Caco-2 (cell line): ENCODE data around the gene TSPAN31. TPM values are rescaled to one million over a fixed set of nuclear protein-coding genes. Genes with fewer than 3 reads are reported as not detected.

Source experiments
- BruUV-seq: library from RNA; stranded (reverse); fragments of 400-500 nt; replicated peaks from 2 replicates; lab custom pipeline; 2021; lab: Mats Ljungman, UMichigan
- CTCF ChIA-PET: fragments of 300-600 bp; sonication (Branson Sonifier 250); formaldehyde crosslinking; loops from one replicate; lab custom pipeline; 2022; ENCODE audit warnings: antibody characterized with exemption; lab: Charles Lee
- POLR2A ChIA-PET: fragments of 300-600 bp; sonication (Branson Sonifier 250); formaldehyde crosslinking; loops from one replicate; lab custom pipeline; 2022; ENCODE audit warnings: antibody characterized with exemption; lab: Charles Lee
- DNase-seq, 2 experiments: peaks; one replicate each; pipeline versions ENCODE4 v3.0.0 to v3.0.0-alpha.2; 2020 to 2022
- H3K27me3 ChIP-seq: replicated peaks from 2 replicates; pipeline ENCODE4 v1.6.0; 2011; ENCODE audit warnings: low read length; ENCODE audit not compliant: control insufficient read depth, insufficient read depth
- H3K36me3 ChIP-seq: 2 replicates; pipeline ENCODE4 v1.5.1; 2011; ENCODE audit warnings: low read length; ENCODE audit not compliant: control insufficient read depth, insufficient read depth
- H3K4me1 ChIP-seq: fragments of 250-450 bp; sonication (Bioruptor Pico); 2 replicates; pipeline ENCODE4 v1.5.1; 2020; ENCODE audit warnings: mild to moderate bottlenecking
- H3K4me3 ChIP-seq: 2 replicates; pipeline ENCODE4 v1.5.1; 2011; ENCODE audit warnings: low read depth, mild to moderate bottlenecking, control low read depth, low read length
- H3K9me3 ChIP-seq: fragments of 250-450 bp; sonication (Bioruptor Pico); 2 replicates; pipeline ENCODE4 v1.5.1; 2020; ENCODE audit warnings: mild to moderate bottlenecking, moderate library complexity
- H3K27ac Mint-ChIP-seq: one replicate; pipeline ENCODE4 v1.8.0; 2022; ENCODE audit warnings: mixed read lengths; ENCODE audit not compliant: unreplicated experiment
- H3K27me3 Mint-ChIP-seq: one replicate; pipeline ENCODE4 v1.8.0; 2022; ENCODE audit warnings: mixed read lengths; ENCODE audit not compliant: insufficient read depth, unreplicated experiment
- H3K36me3 Mint-ChIP-seq: one replicate; pipeline ENCODE4 v1.8.0; 2022; ENCODE audit warnings: mild to moderate bottlenecking, mixed read lengths; ENCODE audit not compliant: insufficient read depth, unreplicated experiment
- H3K4me1 Mint-ChIP-seq: one replicate; pipeline ENCODE4 v1.8.0; 2022; ENCODE audit warnings: low read depth, mixed read lengths; ENCODE audit not compliant: unreplicated experiment
- H3K4me3 Mint-ChIP-seq: one replicate; pipeline ENCODE4 v1.8.0; 2022; ENCODE audit warnings: mild to moderate bottlenecking, moderate library complexity, mixed read lengths; ENCODE audit not compliant: unreplicated experiment
- H3K9me3 Mint-ChIP-seq: one replicate; pipeline ENCODE4 v1.8.0; 2022; ENCODE audit warnings: mixed read lengths; ENCODE audit not compliant: unreplicated experiment
- intact Hi-C: fragments of 100-400 bp; cut with micrococcal nuclease; formaldehyde crosslinking; loops from one replicate; pipeline ENCODE4 v1.10.0; 2022; ENCODE audit not compliant: unreplicated experiment
- total RNA-seq: library from RNA; stranded (reverse); gene quantifications from 2 replicates; pipeline ENCODE4 v1.2.3, GENCODE V29; 2022
- TF ChIP-seq, protein P1 (sequence below), 2 experiments: fragments of 200-600 bp in 1 of 2; IDR thresholded peaks; 1 replicate in 1 of 2; 2 replicates in 1 of 2; pipeline versions ENCODE4 v1.5.1 to v1.8.0; 2011 to 2022; ENCODE audit warnings: antibody characterized with exemption in 1 of 2, control low read depth in 1 of 2, inconsistent platforms in 1 of 2, low read depth in 1 of 2, low read length in 1 of 2, mild to moderate bottlenecking in 1 of 2, moderate library complexity in 1 of 2; ENCODE audit not compliant: insufficient read depth in 1 of 2, severe bottlenecking in 1 of 2, unreplicated experiment in 1 of 2

TSPAN31 gene
- total RNA-seq, 1 experiment from 2014 or later = 23.3 TPM

DNA sequence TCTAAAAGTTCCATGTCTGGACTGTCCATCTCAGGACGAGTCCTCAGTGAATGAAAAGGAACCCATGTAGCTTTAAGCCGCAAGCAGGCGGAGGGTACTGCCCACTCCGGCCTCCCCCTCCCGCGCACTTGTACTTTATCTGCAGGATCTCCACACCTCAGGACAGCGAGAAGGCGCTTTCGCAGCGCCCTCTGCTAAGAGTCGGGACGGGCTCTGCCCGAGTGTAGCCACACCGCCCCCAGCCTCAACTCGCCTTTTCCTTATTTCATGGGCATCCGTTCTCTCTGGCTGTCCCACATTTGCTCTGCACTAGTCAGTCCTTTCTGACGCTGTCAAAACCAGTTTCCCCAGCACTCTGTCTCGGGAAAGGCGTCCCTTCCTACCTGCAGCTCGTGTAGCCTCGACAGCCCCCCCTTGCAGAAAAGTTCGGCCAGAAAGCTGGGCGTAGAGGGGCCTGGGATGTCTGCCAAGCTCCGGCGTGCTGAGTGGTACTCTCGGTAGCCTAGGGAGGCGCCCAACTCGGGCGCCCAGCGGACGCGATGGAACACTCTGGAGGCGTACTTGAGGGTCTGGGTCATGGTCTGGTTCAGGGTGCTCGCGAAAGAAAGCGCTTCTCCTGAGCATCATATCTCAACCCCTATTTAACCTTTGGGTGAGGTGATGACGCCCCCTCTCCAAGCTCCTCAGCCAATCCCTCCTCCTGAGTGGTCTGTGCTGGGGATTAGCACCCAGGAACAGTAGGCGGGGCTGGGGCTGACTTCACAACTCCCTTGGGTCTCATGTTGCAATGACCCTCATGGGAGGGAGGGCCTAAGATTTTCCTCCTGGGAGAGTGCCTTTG is 21.8 kb downstream of the TSPAN31 start, which contains the start of gene CYP27B1:
Gene CYP27B1 (minus strand): TSS at position 615 of the 841 bp plus-strand sequence. CDS start 37 bp downstream, at position 578.
- intact Hi-C loops = loop anchor here (2.0 kb wide), 1 partner anchor 14 kb away; the partner anchor contains the start of gene CDK4
- H3K36me3 Mint-ChIP-seq = peaks cover 22% of the 10 kb centered on the region
- H3K4me3 ChIP-seq = peak within 1 kb of the TSS; percentile 57
- no peaks in the 10 kb centered on the region for H3K27me3 ChIP-seq
- TF ChIP-seq, protein P1, sequence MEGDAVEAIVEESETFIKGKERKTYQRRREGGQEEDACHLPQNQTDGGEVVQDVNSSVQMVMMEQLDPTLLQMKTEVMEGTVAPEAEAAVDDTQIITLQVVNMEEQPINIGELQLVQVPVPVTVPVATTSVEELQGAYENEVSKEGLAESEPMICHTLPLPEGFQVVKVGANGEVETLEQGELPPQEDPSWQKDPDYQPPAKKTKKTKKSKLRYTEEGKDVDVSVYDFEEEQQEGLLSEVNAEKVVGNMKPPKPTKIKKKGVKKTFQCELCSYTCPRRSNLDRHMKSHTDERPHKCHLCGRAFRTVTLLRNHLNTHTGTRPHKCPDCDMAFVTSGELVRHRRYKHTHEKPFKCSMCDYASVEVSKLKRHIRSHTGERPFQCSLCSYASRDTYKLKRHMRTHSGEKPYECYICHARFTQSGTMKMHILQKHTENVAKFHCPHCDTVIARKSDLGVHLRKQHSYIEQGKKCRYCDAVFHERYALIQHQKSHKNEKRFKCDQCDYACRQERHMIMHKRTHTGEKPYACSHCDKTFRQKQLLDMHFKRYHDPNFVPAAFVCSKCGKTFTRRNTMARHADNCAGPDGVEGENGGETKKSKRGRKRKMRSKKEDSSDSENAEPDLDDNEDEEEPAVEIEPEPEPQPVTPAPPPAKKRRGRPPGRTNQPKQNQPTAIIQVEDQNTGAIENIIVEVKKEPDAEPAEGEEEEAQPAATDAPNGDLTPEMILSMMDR (IDR thresholded peaks at IDR 0.05; ENCODE audit: insufficient read depth in 1 of 2, low read depth in 1 of 2, low read length in 1 of 2, severe bottlenecking in 1 of 2, unreplicated experiment in 1 of 2) = no peak
- ChIA-PET CTCF (interaction anchor here (0.6 to 1.6 kb wide), 2 partner anchors 10 to 24 kb away, joined by 3 to 8 read pairs; no protein-coding TSS in a partner anchor), POLR2A (no interaction called here)
- H3K36me3 ChIP-seq = peaks cover 3% of the 10 kb centered on the region
- BruUV-seq = no TSS peak
- H3K9me3 ChIP-seq = no peaks in the 10 kb centered on the region
- peaks cover 13% of the 10 kb centered on the region; the same call in 1 of the 2 replicates for H3K4me1 ChIP-seq
- peak within 1 kb of the TSS; percentile 54 for H3K27ac Mint-ChIP-seq
- DNase-seq = peak in 1 of 2 experiments; percentile 42
- H3K27me3 Mint-ChIP-seq = no peaks in the 10 kb centered on the region
- peak within 1 kb of the TSS; percentile 90 for H3K4me3 Mint-ChIP-seq
- no peaks in the 10 kb centered on the region for H3K9me3 Mint-ChIP-seq
- peaks cover 14% of the 10 kb centered on the region for H3K4me1 Mint-ChIP-seq

DNA sequence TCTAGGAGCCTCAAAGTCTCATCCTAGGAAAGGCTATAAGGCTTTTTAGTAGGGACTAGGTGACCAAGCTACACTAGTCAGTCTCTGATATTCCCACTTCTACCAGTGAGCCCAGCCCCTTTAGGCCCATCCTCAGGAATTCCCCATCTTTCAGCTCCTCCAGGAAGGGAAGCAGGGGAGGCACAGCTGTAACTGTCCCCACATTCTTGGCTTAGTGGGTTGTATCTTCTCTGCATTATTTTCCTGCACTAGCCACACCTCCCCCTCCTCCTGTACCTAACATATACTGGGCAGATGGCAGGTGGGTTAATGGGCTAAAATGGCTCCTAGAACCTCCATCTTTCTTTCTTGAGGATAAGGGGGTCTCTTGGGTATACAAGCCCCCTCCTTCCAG is 22.5 kb downstream of the TSPAN31 start:
- H3K27me3 Mint-ChIP-seq = no peaks in the 10 kb centered on the region
- no peak overlapping the region for H3K27ac Mint-ChIP-seq
- Histone ChIP-seq H3K4me1 (peaks cover 13% of the 10 kb centered on the region; the same call in 1 of the 2 replicates), H3K27me3 (no peaks in the 10 kb centered on the region), H3K36me3 (peaks cover 3% of the 10 kb centered on the region), H3K9me3 (no peaks in the 10 kb centered on the region), H3K4me3 (no peak overlapping the region)
- no peak for DNase-seq
- TF ChIP-seq, protein P1 (IDR thresholded peaks at IDR 0.05; ENCODE audit: insufficient read depth in 1 of 2, low read depth in 1 of 2, low read length in 1 of 2, severe bottlenecking in 1 of 2, unreplicated experiment in 1 of 2) = no peak
- peak overlapping the region; percentile 90 for H3K4me3 Mint-ChIP-seq
- H3K9me3 Mint-ChIP-seq = no peaks in the 10 kb centered on the region
- POLR2A ChIA-PET = no interaction called here
- BruUV-seq = no TSS peak
- peaks cover 28% of the 10 kb centered on the region for H3K36me3 Mint-ChIP-seq
- peaks cover 14% of the 10 kb centered on the region for H3K4me1 Mint-ChIP-seq
- CTCF ChIA-PET = interaction anchor here (0.6 to 1.6 kb wide), 2 partner anchors 11 to 24 kb away, joined by 3 to 8 read pairs; no protein-coding TSS in a partner anchor
- intact Hi-C loops = loop anchor here (2.0 kb wide), 1 partner anchor 15 kb away; the partner anchor contains the start of gene CDK4

DNA sequence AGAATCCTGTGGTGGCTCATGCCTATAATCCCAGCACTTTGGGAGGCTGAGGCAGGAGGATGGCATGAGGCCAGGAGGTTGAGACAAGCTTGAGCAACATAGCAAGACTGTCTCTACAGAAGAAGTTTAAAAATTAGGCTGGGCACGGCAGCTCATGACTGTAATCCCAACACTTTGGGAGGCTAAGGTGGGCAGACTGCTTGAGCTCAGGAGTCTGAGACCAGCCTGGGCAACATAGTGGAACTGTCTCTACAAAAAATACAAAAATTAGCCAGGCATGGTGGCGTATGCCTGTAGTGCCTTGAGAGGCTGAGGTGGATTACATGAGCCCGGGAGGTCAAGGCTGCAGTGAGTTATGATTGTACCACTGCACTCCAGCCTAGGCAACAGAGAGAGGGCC is 23.0 kb downstream of the TSPAN31 start:
- Histone ChIP-seq H3K36me3 (peaks cover 3% of the 10 kb centered on the region), H3K9me3 (no peaks in the 10 kb centered on the region), H3K27me3 (no peaks in the 10 kb centered on the region), H3K4me3 (no peak overlapping the region), H3K4me1 (peaks cover 13% of the 10 kb centered on the region; the same call in 1 of the 2 replicates)
- no peaks in the 10 kb centered on the region for H3K9me3 Mint-ChIP-seq
- DNase-seq = no peak
- H3K36me3 Mint-ChIP-seq = peaks cover 28% of the 10 kb centered on the region
- intact Hi-C loops = loop anchor here (2.0 kb wide), 1 partner anchor 15 kb away; the partner anchor contains the start of gene CDK4
- TF ChIP-seq, protein P1 (IDR thresholded peaks at IDR 0.05; ENCODE audit: insufficient read depth in 1 of 2, low read depth in 1 of 2, low read length in 1 of 2, severe bottlenecking in 1 of 2, unreplicated experiment in 1 of 2) = no peak
- BruUV-seq = no TSS peak
- H3K27ac Mint-ChIP-seq = no peak overlapping the region
- ChIA-PET POLR2A (no interaction called here), CTCF (no interaction called here)
- H3K4me3 Mint-ChIP-seq = no peak overlapping the region
- H3K27me3 Mint-ChIP-seq = no peaks in the 10 kb centered on the region
- H3K4me1 Mint-ChIP-seq = peaks cover 14% of the 10 kb centered on the region
